Measurements from ENCODE around the gene AMN1. TPM values are rescaled to one million over a fixed set of nuclear protein-coding genes. Genes with fewer than 3 reads are reported as not detected.

AMN1 gene
- total and polyA plus RNA-seq, 2 of the 4 experiments (the other 2 are of a cell fraction), result 3.4 to 5.2 TPM

GRCh38 chr12:31669020-31669419 is 59.8 kb downstream of the AMN1 start:
- no TSS peak for BruUV-seq (replicated peaks)
- Histone ChIP-seq H3K14ac (replicated peaks; ENCODE audit: low read depth, low read length) (no peak overlapping the region), H3K4me1 (ENCODE audit: control insufficient read depth, insufficient read depth, low read length) (no peaks in the 10 kb centered on the region), H3K18ac (ENCODE audit: low read depth, low read length) (no peak overlapping the region), H3K9me1 (ENCODE audit: insufficient read depth, low read length) (no peaks in the 10 kb centered on the region), H2AK5ac (ENCODE audit: low read depth, low read length) (no peak overlapping the region), H3K4me2 (ENCODE audit: low read depth, low read length) (no peak overlapping the region), H4K8ac (ENCODE audit: low read depth in 2 of 2, low read length in 2 of 2) (no peak overlapping the region), H3K23ac (ENCODE audit: low read depth, low read length) (no peak overlapping the region), H3K9ac (ENCODE audit: low read depth, low read length) (no peak overlapping the region), H3K27ac (ENCODE audit: insufficient read depth, low read length) (no peak overlapping the region), H4K20me1 (ENCODE audit: insufficient read depth, low read length) (no peaks in the 10 kb centered on the region), H2AK9ac (replicated peaks; ENCODE audit: low read depth, low read length, poor library complexity) (no peak overlapping the region), H2BK20ac (ENCODE audit: low read depth, low read length) (no peak overlapping the region), H3K4me3 (ENCODE audit: insufficient read depth, low read depth, low read length) (no peak overlapping the region), H4K5ac (ENCODE audit: low read depth, low read length) (no peak overlapping the region), H3K9me3 (ENCODE audit: control insufficient read depth, insufficient read depth, low read length) (peaks cover 8% of the 10 kb centered on the region), H3K27me3 (ENCODE audit: control insufficient read depth, insufficient read depth, low read length) (no peaks in the 10 kb centered on the region), H3K4ac (ENCODE audit: low read depth, low read length) (no peak overlapping the region), H2BK5ac (ENCODE audit: low read depth, low read length, poor library complexity, severe bottlenecking) (no peak overlapping the region), H2BK120ac (ENCODE audit: low read depth, low read length) (no peak overlapping the region), H3K79me1 (ENCODE audit: low read depth in 1 of 2, low read length in 2 of 2) (no peaks in the 10 kb centered on the region), H3K56ac (ENCODE audit: extremely low read depth, insufficient read depth, low read length) (no peak overlapping the region), H2BK15ac (ENCODE audit: low read depth, low read length) (no peak overlapping the region), H3K36me3 (ENCODE audit: control insufficient read depth, insufficient read depth, low read length) (no peaks in the 10 kb centered on the region), H4K91ac (ENCODE audit: insufficient read depth, low read depth, low read length) (no peak overlapping the region), H2AFZ (replicated peaks; ENCODE audit: low read length, poor library complexity) (no peak overlapping the region)
- intact Hi-C loops (cut with micrococcal nuclease), result no loop called here
- in situ Hi-C loops (cut with MboI; ENCODE audit: low sequenced_read_pairs), result loop anchor here (25.0 kb wide), 2 partner anchors 393 to 1018 kb away; partner anchors contain the start of gene DNM1L
- ATAC-seq (ENCODE audit: low read depth) (no peak), DNase-seq (no peak)
- dilution Hi-C loops (cut with HindIII; ENCODE audit: low sequenced_read_pairs, unreplicated experiment), result no loop called here
- ChIA-PET POLR2A (ENCODE audit: unreplicated experiment) (no interaction called here), CTCF (no interaction called here)
- TF ChIP-seq CTCF (conservative IDR thresholded peaks at IDR 0.05; ENCODE audit: low read depth, low read length) (no peak), SMC3 (IDR thresholded peaks at IDR 0.05; ENCODE audit: low read depth, low read length) (no peak), RFX5 (IDR thresholded peaks at IDR 0.05; ENCODE audit: low read depth, low read length) (no peak), BHLHE40 (IDR thresholded peaks at IDR 0.05; ENCODE audit: low read depth, low read length) (no peak)
- TF ChIP-seq, protein P1, sequence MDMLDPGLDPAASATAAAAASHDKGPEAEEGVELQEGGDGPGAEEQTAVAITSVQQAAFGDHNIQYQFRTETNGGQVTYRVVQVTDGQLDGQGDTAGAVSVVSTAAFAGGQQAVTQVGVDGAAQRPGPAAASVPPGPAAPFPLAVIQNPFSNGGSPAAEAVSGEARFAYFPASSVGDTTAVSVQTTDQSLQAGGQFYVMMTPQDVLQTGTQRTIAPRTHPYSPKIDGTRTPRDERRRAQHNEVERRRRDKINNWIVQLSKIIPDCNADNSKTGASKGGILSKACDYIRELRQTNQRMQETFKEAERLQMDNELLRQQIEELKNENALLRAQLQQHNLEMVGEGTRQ (IDR thresholded peaks at IDR 0.05; ENCODE audit: low read depth, low read length), result no peak
